K562 (cell line): Measurements from ENCODE around the gene CD74. TPM values are rescaled to one million over a fixed set of nuclear protein-coding genes. Genes with fewer than 3 reads are reported as not detected.

ENCODE experiments used
- BRF1 ChIP-seq: IDR thresholded peaks from 3 replicates; pipeline ENCODE4 v1.6.1; 2011; ENCODE audit warnings: borderline replicate concordance, mild to moderate bottlenecking; ENCODE audit not compliant: insufficient read length; ENCODE audit errors: extremely low read depth
- CBFA2T3 ChIP-seq: fragments of 450-650 bp; IDR thresholded peaks from 2 replicates; pipeline ENCODE4 v1.6.1; 2017
- DPF2 ChIP-seq: fragments of 450-650 bp; IDR thresholded peaks from 2 replicates; pipeline ENCODE4 v1.6.1; 2016
- ETV5 ChIP-seq: sonication (generic); formaldehyde crosslinking; IDR thresholded peaks from 2 replicates; pipeline ENCODE4 v1.4.0; 2020; ENCODE audit warnings: low read depth, mild to moderate bottlenecking, missing genetic modification reagents
- EZH2 ChIP-seq: IDR thresholded peaks from 2 replicates; pipeline ENCODE4 v1.6.1; 2012; ENCODE audit warnings: low read depth, mild to moderate bottlenecking, inconsistent platforms, low read length, borderline replicate concordance
- HNRNPL ChIP-seq: fragments of 200-400 bp; formaldehyde crosslinking; IDR thresholded peaks from 2 replicates; pipeline ENCODE4 v1.6.1; 2017; ENCODE audit warnings: low read depth, mild to moderate bottlenecking, low read length
- HNRNPLL ChIP-seq: fragments of 200-400 bp; formaldehyde crosslinking; IDR thresholded peaks from 2 replicates; pipeline ENCODE4 v1.6.1; 2017; ENCODE audit warnings: low read length, low read depth, mild to moderate bottlenecking; ENCODE audit not compliant: poor library complexity, severe bottlenecking
- IFI16 ChIP-seq: fragments of 250-450 bp; sonication (Bioruptor Pico); IDR thresholded peaks from 2 replicates; pipeline ENCODE4 v2.1.2; 2022; ENCODE audit warnings: mild to moderate bottlenecking, inconsistent platforms
- MYC ChIP-seq, 2 experiments: fragments of 250-450 bp in 1 of 2; sonication (Bioruptor Pico) in 1 of 2; IDR thresholded peaks; 2 replicates each; pipeline versions ENCODE4 v1.5.1 to v1.6.1; 2012 to 2021; ENCODE audit warnings: low read depth in 2 of 2, borderline replicate concordance in 1 of 2, improper control_type of control experiment in 1 of 2, low read length in 1 of 2, mild to moderate bottlenecking in 1 of 2, moderate library complexity in 1 of 2
- NCOA2 ChIP-seq, 2 experiments: fragments of 450-650 bp; IDR thresholded peaks; 2 replicates each; pipeline ENCODE4 v1.6.1; 2018; ENCODE audit warnings: mild to moderate bottlenecking in 2 of 2, moderate library complexity in 1 of 2; ENCODE audit not compliant: partially characterized antibody in 2 of 2
- NFRKB ChIP-seq: fragments of 450-650 bp; IDR thresholded peaks from 2 replicates; pipeline ENCODE4 v1.6.1; 2016; ENCODE audit warnings: low read depth
- NR4A1 ChIP-seq, 2 experiments: fragments of 250-450 bp in 1 of 2; fragments of 450-650 bp in 1 of 2; sonication (Bioruptor Pico) in 1 of 2; IDR thresholded peaks; 2 replicates each; pipeline versions ENCODE4 v1.4.0 to v1.6.1; 2016 to 2020; ENCODE audit warnings: mild to moderate bottlenecking in 2 of 2, missing compliant biosample characterization in 1 of 2, missing genetic modification characterization in 1 of 2, moderate library complexity in 1 of 2
- NRF1 ChIP-seq, 2 experiments: fragments of 450-650 bp; IDR thresholded peaks in 1 of 2; conservative IDR thresholded peaks in 1 of 2; 2 replicates each; pipeline ENCODE4 v1.6.1; 2014; ENCODE audit warnings: mild to moderate bottlenecking in 2 of 2
- POLR3A ChIP-seq: IDR thresholded peaks from 2 replicates; pipeline ENCODE4 v1.6.1; 2011; ENCODE audit warnings: borderline replicate concordance, mild to moderate bottlenecking, moderate library complexity; ENCODE audit not compliant: insufficient read length, insufficient read depth; ENCODE audit errors: extremely low read depth
- RB1 ChIP-seq: fragments of 450-650 bp; IDR thresholded peaks from 2 replicates; pipeline ENCODE4 v1.6.1; 2017; ENCODE audit warnings: low read depth, mild to moderate bottlenecking
- RBBP5 ChIP-seq: fragments of 200-600 bp; sonication (generic); IDR thresholded peaks from 2 replicates; pipeline ENCODE4 v1.6.1; 2012; ENCODE audit warnings: borderline replicate concordance, mild to moderate bottlenecking, low read length, control low read depth, inconsistent platforms; ENCODE audit not compliant: insufficient read depth, poor library complexity, severe bottlenecking
- SETDB1 ChIP-seq: IDR thresholded peaks from one replicate; pipeline ENCODE4 v1.6.1; 2012; ENCODE audit warnings: low read length, control low read depth, inconsistent platforms
- SOX6 ChIP-seq: fragments of 450-650 bp; IDR thresholded peaks from 2 replicates; pipeline ENCODE4 v1.6.1; 2014; ENCODE audit warnings: mild to moderate bottlenecking
- TAF7 ChIP-seq: fragments of 450-650 bp; IDR thresholded peaks from 2 replicates; pipeline ENCODE4 v1.6.1; 2016; ENCODE audit warnings: missing genetic modification characterization, missing compliant biosample characterization
- TFAM ChIP-seq: fragments of 250-450 bp; sonication (Bioruptor Pico); conservative IDR thresholded peaks from 2 replicates; pipeline ENCODE4 v1.5.0; 2021; ENCODE audit warnings: mild to moderate bottlenecking, moderate library complexity
- TGIF2 ChIP-seq: sonication (generic); formaldehyde crosslinking; IDR thresholded peaks from 2 replicates; pipeline ENCODE4 v1.8.1; 2022; ENCODE audit warnings: mild to moderate bottlenecking, missing genetic modification reagents, moderate library complexity
- TRIM24 ChIP-seq, 2 experiments: fragments of 450-650 bp; IDR thresholded peaks; 2 replicates each; pipeline ENCODE4 v1.6.1; 2016
- ZBTB2 ChIP-seq: fragments of 450-650 bp; IDR thresholded peaks from 2 replicates; pipeline ENCODE4 v1.6.1; 2016; ENCODE audit warnings: antibody characterized with exemption
- ZKSCAN3 ChIP-seq: fragments of 250-450 bp; sonication (Bioruptor Pico); IDR thresholded peaks from 2 replicates; pipeline ENCODE4 v1.4.0; 2020
- ZNF134 ChIP-seq: fragments of 250-450 bp; sonication (Bioruptor Pico); conservative IDR thresholded peaks from 2 replicates; pipeline ENCODE4 v1.4.0; 2020
- ZNF274 ChIP-seq: IDR thresholded peaks from 2 replicates; pipeline ENCODE4 v1.6.1; 2011; ENCODE audit warnings: low read depth, mild to moderate bottlenecking, low read length, moderate library complexity, borderline replicate concordance
- polyA plus RNA-seq, 8 experiments: library from polyadenylated mRNA; depleted of rRNA in 4 of 8; stranded (reverse) in 5 of 8; unstranded in 3 of 8; fragments of >200 nt; fragmentation: Nextera tagmentation in 2 of 8; fragmentation: Illumina TruSeq in 1 of 8; extraction: Ambion mirVana in 2 of 8; extraction: Trizol in 1 of 8; gene quantifications; 2 replicates each; pipeline versions ENCODE4 v1.2.1 to v1.2.3, GENCODE V29; 2011 to 2014; ENCODE audit warnings: inconsistent platforms in 1 of 8, missing spikeins in 1 of 8
- total RNA-seq, 7 experiments: library from RNA; depleted of rRNA in 6 of 7; stranded (reverse); fragments of >200 nt in 6 of 7; fragmentation: Illumina TruSeq in 2 of 7; extraction: Trizol in 2 of 7; gene quantifications; 2 replicates each; pipeline versions ENCODE4 v1.2.1 to v1.2.3, GENCODE V29; 2011 to 2021; ENCODE audit warnings: low replicate concordance in 1 of 7
- TF ChIP-seq, protein P1 (sequence below): fragments of 450-650 bp; formaldehyde crosslinking; IDR thresholded peaks from 2 replicates; pipeline ENCODE4 v1.4.0; 2022; ENCODE audit warnings: missing genetic modification characterization

The CD74 gene
- total and polyA plus RNA-seq, 9 of the 15 experiments (the other 6 are each of a cell fraction or from before 2014, with no cell fraction given) = 0.07 to 4.8 (median 0.32) TPM

- peak; percentile 99 for TF ChIP-seq RBBP5
- no peak for TF ChIP-seq SETDB1
- 0 out of 2 replicates have a peak, but pooled peaks have one; percentile 22 for TF ChIP-seq SOX6
- TF ChIP-seq POLR3A = no peak
- TF ChIP-seq HNRNPL = no peak
- TF ChIP-seq ETV5 = peak; percentile 95
- TF ChIP-seq NRF1 (conservative IDR thresholded peaks at IDR 0.05 in 1 of 2, IDR thresholded peaks at IDR 0.05 in 1 of 2) = 0 out of 4 replicates have a peak, but pooled peaks of 1 of the 2 experiments have one; percentile 16
- TF ChIP-seq NFRKB = peak; percentile 98
- TF ChIP-seq ZKSCAN3 (CRISPR knock-in tag) = no peak
- peak; percentile 99 for TF ChIP-seq TAF7 (tag)
- TF ChIP-seq, protein P1, sequence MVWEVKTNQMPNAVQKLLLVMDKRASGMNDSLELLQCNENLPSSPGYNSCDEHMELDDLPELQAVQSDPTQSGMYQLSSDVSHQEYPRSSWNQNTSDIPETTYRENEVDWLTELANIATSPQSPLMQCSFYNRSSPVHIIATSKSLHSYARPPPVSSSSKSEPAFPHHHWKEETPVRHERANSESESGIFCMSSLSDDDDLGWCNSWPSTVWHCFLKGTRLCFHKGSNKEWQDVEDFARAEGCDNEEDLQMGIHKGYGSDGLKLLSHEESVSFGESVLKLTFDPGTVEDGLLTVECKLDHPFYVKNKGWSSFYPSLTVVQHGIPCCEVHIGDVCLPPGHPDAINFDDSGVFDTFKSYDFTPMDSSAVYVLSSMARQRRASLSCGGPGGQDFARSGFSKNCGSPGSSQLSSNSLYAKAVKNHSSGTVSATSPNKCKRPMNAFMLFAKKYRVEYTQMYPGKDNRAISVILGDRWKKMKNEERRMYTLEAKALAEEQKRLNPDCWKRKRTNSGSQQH (CRISPR knock-in tag) = no peak
- peak; percentile 61; the same call in 1 of the 2 replicates for TF ChIP-seq ZNF134 (CRISPR knock-in tag)
- no peak for TF ChIP-seq IFI16
- TF ChIP-seq NR4A1 (CRISPR knock-in tag; IDR thresholded peaks at IDR 0.05) = no peak
- TF ChIP-seq NR4A1 (tag; IDR thresholded peaks at IDR 0.05) = peak; percentile 85
- peak; percentile 61 for TF ChIP-seq HNRNPLL
- TF ChIP-seq RB1 = peak; percentile 67
- TF ChIP-seq TRIM24 (IDR thresholded peaks at IDR 0.05) = peak; percentile 23 to 50; a peak in 3 of 4 replicates
- TF ChIP-seq BRF1 = no peak
- TF ChIP-seq NCOA2 (IDR thresholded peaks at IDR 0.05; ENCODE audit: partially characterized antibody in 2 of 2) = no peak
- no peak for TF ChIP-seq ZNF274
- no peak; the same call in 1 of the 2 replicates for TF ChIP-seq ZBTB2
- TF ChIP-seq MYC (IDR thresholded peaks at IDR 0.05; ENCODE audit: low read depth, low read length) = peak; percentile 97
- TF ChIP-seq MYC (CRISPR knock-in tag; IDR thresholded peaks at IDR 0.05; ENCODE audit: borderline replicate concordance, low read depth) = peak; percentile 92; the same call in 1 of the 2 replicates
- TF ChIP-seq CBFA2T3 = no peak
- no peak for TF ChIP-seq EZH2
- peak; percentile 65 for TF ChIP-seq DPF2
- no peak for TF ChIP-seq TGIF2 (CRISPR knock-in tag)
- no peak for TF ChIP-seq TFAM
These were observed 37.0 kb upstream of the CD74 start, which contains the start of gene RPS14 (continued) for GRCh38 chr5:150449517-150450339.
